ENCODE results near the gene ATP8B4. TPM values are rescaled to one million over a fixed set of nuclear protein-coding genes. Genes with fewer than 3 reads are reported as not detected.

Gene ATP8B4
- total and polyA plus RNA-seq, 8 donors: 2.1 to 8.1 (median 2.9) TPM

- no peaks in the 10 kb centered on the region for H3K9me3 ChIP-seq
- no peaks in the 10 kb centered on the region for H3K4me1 ChIP-seq
- no peaks in the 10 kb centered on the region for H3K27me3 ChIP-seq
- no peak overlapping the region for H3K4me3 ChIP-seq
- no peak for TF ChIP-seq CTCF (IDR thresholded peaks at IDR 0.05)
- H3K36me3 ChIP-seq: no peaks in the 10 kb centered on the region
- ATAC-seq (no peak), DNase-seq (no peak)
- intact Hi-C loops (cut with DNase I): no loop called here
- H3K27ac ChIP-seq: no peak overlapping the region
Measured at GRCh38 chr15:49915822-49916221, 203.2 kb downstream of the ATP8B4 start.

- DNase-seq (no peak), ATAC-seq (no peak)
- H3K27ac ChIP-seq: peak overlapping the region in 1 of 2 donors; percentile 3
- peaks cover 0 to 5% of the 10 kb centered on the region in 2 donors for H3K9me3 ChIP-seq
- no peak for TF ChIP-seq CTCF (IDR thresholded peaks at IDR 0.05)
- peaks cover 0 to 3% of the 10 kb centered on the region in 2 donors for H3K4me1 ChIP-seq
- intact Hi-C loops (cut with DNase I): no loop called here
- no peak overlapping the region for H3K4me3 ChIP-seq
- H3K27me3 ChIP-seq: no peaks in the 10 kb centered on the region
- no peaks in the 10 kb centered on the region for H3K36me3 ChIP-seq
Measured at GRCh38 chr15:49908933-49909295, 210.1 kb downstream of the ATP8B4 start.

- no peak for TF ChIP-seq CTCF (IDR thresholded peaks at IDR 0.05)
- Histone ChIP-seq H3K36me3 (no peaks in the 10 kb centered on the region), H3K4me3 (no peak overlapping the region), H3K4me1 (peaks cover 0 to 3% of the 10 kb centered on the region in 2 donors), H3K27ac (peak overlapping the region in 1 of 2 donors; percentile 42), H3K9me3 (peaks cover 0 to 5% of the 10 kb centered on the region in 2 donors), H3K27me3 (no peaks in the 10 kb centered on the region)
- no peak for DNase-seq
- no peak for ATAC-seq
- intact Hi-C loops (cut with DNase I): no loop called here
Measured at GRCh38 chr15:49908236-49908932, 210.6 kb downstream of the ATP8B4 start.

- ATAC-seq: no peak
Measured at GRCh38 chr15:49906966-49907365, 212.1 kb downstream of the ATP8B4 start.

GRCh38 chr15:49905221-49905620 lies 213.8 kb downstream of the ATP8B4 start:
- Histone ChIP-seq H3K9me3 (peaks cover 0 to under 1% of the 10 kb centered on the region in 2 donors), H3K36me3 (no peaks in the 10 kb centered on the region), H3K27me3 (no peaks in the 10 kb centered on the region), H3K27ac (no peak overlapping the region), H3K4me1 (peaks cover 0 to 3% of the 10 kb centered on the region in 2 donors), H3K4me3 (no peak overlapping the region)
- DNase-seq: no peak
- intact Hi-C loops (cut with DNase I): no loop called here
- TF ChIP-seq CTCF (IDR thresholded peaks at IDR 0.05): no peak
- ATAC-seq: no peak

More at GRCh38 chr15:49906966-49907365, 212.1 kb downstream of the ATP8B4 start:
- no peak for TF ChIP-seq CTCF (IDR thresholded peaks at IDR 0.05)
- intact Hi-C loops (cut with DNase I): no loop called here
- H3K4me3 ChIP-seq: no peak overlapping the region
- no peaks in the 10 kb centered on the region for H3K36me3 ChIP-seq
- peaks cover 0 to 3% of the 10 kb centered on the region in 2 donors for H3K4me1 ChIP-seq
- no peak overlapping the region for H3K27ac ChIP-seq
- peaks cover 0 to 5% of the 10 kb centered on the region in 2 donors for H3K9me3 ChIP-seq
- no peak for DNase-seq
- H3K27me3 ChIP-seq: no peaks in the 10 kb centered on the region

All from left lung (tissue), 10 donors.